GM18498 (cell line): ENCODE measurements around the gene CADPS.

ENCODE experiments used
- ATAC-seq: cut with Tn5 transposase; IDR thresholded peaks from one replicate; pipeline ENCODE4 v1.9.1; 2021; ENCODE audit warnings: mild to moderate bottlenecking, moderate library complexity; ENCODE audit not compliant: unreplicated experiment

CADPS gene

DNA sequence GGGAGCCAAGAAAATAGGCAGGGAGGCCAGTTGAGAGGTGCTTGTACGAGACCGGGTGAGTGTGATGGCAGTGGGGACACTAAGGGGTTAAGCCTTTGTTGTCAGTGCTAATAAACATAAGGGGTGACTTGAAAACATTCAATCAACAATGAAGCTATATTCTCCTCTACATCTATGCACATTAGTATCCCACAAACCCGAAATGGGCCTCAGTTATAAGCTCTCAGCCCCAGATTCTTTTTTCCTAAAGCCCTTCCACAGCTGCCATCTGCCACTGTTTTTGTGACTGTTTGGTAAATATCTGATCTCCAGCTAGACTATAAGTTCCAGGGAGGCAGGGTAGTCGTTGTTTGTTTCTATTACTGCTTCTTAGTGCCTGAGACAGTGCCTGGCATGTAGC lies 118.2 kb downstream of the CADPS start:
- ATAC-seq: no peak

DNA sequence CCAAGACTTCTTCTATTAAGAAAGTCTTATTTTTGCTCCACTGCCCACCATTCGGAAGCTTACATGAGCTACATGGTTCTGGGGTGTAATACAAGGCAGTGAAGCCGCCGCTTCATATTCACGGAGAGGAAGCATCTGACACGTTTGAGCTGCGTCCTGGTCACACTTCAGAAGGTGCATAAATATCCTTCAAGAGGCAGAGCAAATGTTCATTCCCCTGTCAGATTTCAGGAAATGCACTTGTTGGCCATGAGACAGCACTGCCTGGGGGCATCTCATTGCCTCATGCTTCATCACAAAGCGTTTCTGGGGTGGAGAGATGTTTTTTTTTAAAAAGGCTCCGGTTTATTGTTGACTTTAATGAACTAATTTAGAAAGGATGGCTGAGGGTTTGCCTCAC lies 119.9 kb downstream of the CADPS start:
- no peak for ATAC-seq

DNA sequence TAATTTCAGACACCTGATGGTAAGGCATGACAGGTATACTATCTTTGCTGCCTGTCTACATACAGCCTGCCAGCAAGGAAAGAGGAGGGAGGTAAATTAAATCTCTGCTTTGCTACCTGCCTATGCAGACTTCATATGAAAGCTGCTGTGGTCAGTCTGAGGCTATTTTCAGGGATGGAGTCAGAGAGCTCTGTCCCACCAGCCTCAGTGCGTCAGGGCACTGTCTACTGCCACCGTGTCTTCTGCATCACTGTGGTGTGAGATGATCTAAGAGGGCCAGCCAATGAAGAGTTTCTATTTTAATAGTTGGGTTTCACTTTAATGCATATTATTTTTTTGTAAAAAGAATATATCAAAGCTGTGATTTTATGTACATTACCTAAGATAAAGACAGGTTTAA lies 125.6 kb downstream of the CADPS start:
- no peak for ATAC-seq

DNA sequence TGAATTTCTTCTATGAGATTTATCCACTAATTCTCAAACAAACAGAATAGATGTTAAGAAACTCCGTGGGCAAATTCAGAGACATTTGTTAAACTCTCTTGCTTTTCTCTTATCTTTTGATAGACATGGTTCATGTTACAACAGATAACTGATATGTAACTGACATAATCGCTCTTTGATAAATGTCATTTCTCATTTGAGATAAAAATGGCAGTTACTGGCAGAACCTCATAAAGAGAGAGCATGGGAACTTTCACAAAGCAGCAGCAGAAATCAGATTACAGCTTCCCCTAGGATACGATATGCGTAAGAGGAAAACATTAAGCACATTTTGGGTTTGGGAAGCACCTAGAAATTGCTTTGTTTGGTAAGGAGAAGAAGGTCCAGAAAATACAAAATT lies 126.1 kb downstream of the CADPS start:
- ATAC-seq: no peak

DNA sequence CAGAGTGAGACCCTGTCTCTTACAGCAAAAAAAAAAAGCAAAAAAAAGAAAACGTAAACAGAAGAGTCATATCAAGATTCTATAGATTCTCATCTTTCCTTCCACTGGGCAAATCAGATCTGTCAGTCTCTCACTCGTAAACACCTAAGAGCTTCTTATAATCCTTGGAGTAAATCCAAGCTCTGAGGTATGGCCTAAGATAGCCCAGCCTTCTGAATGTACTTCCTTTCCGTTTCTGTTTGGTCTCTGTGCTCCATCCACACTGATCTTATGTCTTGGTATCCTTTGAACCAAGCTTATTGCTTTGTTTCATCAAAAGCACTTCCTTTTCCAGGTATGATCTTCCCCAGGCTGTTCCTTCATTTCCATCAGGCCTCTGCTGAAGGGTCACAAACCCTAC lies 137.8 kb downstream of the CADPS start:
- ATAC-seq: no peak

DNA sequence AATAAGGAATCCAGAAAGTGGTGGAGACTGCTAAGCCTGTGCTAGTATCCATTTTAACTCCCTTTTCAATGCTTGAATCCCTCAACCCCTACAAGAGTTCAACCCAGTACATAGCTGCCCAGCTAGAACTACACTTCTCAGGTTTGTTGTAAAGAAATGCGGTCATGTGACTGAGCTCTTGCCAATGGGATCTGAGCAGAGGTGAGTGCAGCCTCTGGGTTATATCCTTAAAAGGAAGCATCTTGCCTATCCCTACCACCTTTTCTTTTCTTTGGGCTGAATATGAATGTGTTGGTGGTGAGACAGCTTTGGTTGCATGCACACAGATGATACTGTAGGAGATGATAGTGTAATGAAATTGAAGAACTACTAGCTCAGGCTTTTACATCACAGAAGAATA lies 139.7 kb downstream of the CADPS start:
- no peak for ATAC-seq

DNA sequence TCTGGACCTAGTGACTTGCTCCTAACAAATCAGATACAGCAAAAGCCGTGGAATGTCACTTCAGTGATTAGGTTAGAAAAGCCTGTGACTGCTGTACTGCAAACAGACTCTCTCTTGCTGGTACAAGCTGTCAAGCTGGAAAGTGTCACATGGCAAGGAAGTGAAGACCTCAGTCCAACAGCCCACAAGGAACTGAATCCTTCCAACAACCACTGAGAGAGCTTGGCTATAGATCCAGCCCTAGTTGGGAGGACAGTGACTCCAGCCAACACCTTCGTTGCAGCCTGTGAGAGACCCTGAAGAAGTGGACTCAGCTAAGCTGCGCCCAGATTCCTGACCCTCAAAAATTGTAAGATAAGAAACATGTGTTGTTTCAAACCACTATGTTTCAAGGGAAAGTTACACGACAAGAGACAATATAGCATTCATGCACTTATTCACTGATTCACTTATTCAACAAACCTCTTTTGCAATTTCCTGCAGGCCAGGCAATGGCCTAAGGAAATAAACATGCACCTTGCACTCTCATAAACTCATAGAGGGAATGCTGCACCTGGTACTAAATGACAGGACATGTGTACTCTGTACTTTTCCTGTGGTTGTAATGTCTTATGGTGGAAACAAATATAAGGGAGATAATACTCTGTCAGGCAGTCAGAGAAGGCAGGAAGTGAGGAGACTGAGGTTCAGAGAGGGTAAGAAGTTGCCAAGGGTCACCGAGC lies 142.9 kb downstream of the CADPS start:
- ATAC-seq: no peak

DNA sequence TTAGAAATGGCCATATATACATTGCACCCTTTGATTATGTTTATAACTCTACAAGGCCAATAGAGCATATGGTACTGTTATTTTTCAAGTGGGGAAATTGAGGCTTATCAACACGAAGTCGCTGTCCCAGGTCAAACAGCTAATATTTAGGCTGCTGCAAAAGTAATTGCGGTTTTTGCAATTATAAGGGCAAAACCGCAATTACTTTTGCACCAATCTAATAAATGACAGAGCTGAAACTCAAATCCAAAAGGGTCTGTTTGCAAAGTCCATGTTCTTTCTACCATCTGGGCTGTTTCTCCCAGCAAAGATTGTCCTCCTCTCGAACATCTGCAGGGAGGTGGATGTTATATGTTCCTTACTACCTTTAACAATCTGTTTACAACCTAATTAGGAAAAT lies 147.2 kb downstream of the CADPS start:
- no peak for ATAC-seq

DNA sequence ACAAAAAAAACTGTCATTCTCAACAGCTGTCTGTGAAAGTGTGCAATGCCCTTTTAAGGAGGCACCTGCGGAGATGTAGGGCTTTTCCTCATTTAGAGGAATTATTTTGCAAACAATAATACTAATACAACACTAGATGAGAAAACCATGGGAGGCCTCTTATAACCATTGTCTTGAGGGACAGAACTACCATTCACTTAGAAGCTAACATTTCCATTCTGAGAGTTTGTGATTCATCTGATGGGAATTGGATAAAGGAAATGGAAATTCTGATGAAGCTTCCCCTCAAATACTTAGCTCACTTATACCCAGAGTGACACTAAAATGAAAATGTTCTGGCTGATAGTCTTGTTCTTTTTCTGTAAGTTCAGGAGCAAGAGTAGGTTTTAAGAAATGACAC lies 147.7 kb downstream of the CADPS start:
- ATAC-seq: no peak

DNA sequence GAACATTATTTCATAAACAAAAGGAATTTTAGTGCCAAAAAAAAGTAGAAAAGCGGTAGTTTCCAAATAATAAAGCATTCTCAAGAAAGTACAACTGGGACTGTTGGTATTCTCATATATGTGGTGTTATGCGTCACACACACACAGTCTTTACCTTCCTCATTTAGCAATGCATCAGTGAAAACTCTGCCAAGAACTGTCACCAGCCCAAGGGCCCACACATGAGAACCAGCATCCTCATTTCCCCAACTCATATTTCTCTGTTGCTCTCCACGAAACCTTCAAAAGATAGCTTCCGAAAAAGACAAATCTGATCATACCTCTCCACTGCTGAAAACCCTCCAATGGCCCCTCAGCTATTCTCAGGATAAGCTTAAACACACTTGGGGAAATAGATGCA lies 150.7 kb downstream of the CADPS start:
- ATAC-seq: no peak

DNA sequence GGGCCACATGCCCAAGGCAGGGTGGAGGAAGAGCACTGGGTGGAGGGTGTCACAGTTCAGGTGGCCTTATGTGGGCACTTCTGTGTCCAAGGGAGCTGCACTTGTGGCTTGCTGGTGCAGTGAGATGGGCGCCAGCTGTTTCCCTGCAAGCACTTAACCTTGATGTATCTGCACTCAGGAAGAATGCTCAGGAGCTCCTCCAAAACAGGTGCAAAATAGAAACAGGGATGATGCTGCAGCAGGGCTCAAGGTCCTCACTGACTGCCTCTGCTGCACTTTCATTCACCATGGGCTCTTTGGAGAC lies 151.3 kb downstream of the CADPS start:
- ATAC-seq: no peak

DNA sequence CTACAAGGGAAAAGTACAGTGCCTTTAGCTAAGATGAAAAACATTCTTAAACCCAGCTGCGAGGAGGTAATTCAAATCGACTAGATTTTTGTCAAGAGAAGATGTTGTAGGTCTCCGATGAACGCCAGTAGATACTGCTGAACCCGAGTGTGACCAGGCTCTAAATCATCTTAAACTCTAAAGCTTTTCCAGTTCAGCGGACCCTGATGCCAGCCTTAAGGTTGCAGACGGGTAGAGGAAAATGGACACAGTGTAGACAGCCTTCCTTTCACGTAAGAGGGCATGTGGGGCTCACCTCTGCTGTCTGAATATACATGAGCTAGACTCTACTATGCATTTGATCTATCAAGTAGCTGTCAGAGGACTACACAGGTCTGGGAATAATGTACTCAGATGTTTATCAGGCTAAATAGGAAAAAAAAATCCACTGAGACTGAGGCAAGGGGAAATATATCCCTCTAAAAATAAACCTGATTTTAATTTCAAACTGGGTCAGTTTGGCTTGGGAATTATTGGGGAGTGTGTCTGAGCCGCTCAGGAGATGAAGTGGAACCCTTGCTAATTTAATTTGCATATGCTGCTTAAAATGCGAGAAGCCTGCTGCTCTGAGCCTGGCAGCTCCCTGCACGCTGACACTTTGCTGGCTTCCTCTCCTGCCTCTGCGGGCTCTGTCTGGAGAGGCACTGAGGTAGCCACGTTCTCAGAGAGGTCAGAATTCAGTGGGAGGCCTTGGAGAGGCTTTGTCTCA lies 151.9 kb downstream of the CADPS start:
- no peak for ATAC-seq

DNA sequence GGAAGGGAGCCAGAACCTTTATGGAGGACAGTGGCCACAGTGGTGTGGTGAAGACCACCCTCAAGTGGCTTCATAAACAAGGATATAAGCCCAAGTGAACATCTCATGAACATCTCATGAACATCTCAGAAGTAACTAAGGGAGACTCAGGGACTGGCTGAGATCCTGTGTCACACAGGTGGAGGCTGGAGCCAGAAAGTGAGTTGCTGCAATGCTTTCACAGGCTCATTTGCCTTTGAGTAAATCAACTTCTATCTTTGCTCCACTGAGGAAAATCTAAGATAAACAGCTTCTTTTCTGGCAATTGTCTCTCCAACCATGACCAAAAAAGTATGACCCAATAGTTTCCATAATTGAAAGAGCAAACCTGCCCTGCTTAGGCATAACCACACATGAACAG lies 152.9 kb downstream of the CADPS start:
- no peak for ATAC-seq

DNA sequence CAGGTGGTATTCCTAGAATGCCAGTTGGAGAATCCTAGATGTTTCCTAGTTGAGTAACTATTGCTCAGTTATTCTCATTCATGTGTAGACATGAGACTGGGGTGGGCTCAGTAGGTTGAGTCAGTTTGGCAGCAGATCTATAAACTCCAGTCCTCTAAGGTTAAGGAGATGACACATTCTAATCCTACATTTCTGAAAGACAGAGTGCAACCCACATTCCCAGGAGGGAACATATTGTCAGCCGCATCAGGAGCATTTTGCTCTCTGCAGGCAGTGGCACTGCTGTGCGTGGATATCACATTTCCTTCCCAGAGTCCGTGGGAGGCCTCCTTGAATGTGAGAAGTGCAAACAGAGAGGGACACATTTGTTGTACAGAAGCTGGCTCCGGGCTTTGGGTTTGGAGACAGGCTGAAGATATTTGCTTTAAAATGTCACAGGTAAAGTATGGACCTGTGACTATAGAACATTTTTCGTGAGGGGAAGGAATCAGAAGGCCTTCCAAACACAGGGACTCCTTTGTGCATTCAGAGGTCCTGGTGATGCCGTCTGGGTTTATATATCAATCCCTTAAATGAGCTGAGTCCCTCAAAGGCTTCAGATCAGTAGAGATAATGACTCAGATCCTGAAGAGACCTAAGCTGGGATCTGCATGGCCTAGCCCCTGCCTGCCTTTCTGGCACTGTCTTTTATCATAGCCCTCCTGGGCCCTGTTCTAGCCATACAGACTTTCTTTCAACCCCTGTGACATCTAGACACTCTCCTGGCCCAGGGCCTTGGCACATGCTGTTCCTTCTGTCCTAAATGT lies 156.5 kb downstream of the CADPS start:
- no peak for ATAC-seq

DNA sequence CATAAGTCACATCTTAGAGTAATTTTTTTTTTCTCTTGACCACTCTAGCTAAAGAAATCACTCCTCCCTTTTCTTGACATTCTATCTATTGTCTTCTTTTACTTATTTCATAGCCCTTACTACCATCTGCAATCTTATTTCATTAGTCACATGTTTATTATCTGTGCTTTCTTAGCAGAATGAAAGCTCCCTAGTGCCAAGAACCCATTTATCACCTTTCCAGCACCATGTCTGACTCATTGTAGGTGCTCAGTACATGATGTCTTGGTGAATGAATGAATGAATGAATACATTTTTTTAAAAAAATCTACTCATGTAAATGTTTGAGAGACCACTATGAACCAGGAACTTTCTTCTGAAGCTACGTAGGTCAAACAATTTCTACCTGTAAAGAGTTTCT lies 157.2 kb downstream of the CADPS start:
- no peak for ATAC-seq

DNA sequence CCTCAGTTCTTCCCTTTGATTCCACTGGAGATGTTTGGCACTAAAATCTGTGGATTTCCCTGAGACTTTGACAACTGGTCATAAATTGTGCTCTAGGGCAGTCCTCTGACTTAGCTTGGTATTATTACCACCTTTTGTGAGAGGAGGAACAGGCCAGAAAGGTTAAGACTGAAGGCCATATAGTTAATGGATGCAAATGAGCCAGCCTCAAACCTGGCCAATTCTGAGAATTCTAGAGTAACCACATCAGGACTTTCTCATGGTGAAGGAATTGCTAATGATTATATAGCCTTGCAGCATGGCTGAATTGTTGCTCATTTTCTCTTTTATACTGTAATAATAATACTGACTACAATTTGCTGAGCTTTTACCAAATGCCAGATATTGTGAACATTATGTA lies 162.5 kb downstream of the CADPS start:
- no peak for ATAC-seq

DNA sequence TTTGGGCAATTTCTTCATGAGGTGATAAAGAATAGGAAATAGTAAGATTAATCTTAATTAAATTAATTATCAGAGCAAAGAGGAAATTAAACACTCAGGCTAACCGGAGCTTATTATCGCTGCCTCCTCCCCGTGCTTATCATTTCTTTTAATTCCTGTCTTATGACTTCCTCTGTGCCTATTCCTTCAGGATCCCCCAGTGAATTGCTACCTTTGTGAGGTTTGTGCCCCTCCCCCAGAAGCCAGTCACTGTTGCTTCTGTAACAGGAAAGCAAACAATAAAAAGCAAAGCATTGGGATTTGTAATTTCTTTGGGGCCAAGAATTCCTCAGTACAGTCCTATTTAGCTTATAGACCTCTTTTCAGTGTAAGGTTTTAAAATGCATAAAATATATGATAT lies 164.5 kb downstream of the CADPS start:
- ATAC-seq: no peak

DNA sequence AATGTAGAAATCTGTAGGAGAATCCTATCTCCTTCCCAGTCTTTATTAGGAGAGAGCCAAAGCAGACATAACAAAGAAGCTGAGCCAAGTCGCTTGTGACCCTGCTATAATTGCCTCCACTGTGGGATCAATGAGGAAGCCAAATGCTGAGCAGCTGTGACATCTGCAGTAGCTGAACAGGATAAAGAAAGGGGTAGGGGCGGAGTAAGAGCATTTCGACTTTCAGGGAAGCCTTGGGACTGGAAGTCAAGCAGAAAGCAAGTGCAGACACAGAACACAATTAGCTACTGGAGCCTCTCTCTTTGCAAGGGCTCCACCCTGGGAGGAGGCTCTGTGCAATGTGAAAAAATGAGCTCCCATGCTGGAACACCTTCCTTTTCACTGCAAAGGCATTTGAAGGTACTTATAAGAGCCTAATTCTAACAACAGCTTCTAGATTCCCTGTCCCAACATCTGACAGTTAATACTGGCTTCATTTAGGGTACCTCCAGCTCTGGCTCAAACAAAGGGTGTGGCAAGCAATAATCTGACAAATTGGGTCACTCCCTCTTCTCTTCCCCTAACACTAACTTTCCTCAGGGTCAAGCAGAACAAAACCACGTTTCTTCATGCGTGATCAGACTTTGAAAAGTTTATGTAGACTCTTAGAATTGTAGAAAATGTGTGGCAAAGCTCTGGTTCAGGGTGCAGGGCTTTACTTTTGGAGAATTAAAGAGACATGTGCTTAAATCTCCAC lies 166.4 kb downstream of the CADPS start:
- no peak for ATAC-seq

DNA sequence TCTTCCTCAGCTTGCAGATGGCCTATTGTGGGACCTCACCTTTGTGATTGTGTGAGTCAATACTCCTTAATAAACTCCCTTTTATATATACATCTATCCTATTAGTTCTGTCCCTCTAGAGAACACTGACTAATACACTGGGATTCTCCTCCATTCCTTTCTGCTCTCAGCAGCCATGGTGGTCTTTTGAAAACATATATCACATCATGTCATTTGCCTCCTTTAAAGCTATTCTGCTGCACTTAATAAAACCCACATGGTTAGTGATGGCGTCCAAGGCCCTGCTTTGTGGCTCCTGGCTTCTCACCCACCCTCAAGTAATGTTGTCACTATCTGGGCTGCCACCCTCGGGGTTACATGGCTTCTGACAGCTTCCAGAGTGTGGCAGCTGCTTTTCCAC lies 169.5 kb downstream of the CADPS start:
- no peak for ATAC-seq

DNA sequence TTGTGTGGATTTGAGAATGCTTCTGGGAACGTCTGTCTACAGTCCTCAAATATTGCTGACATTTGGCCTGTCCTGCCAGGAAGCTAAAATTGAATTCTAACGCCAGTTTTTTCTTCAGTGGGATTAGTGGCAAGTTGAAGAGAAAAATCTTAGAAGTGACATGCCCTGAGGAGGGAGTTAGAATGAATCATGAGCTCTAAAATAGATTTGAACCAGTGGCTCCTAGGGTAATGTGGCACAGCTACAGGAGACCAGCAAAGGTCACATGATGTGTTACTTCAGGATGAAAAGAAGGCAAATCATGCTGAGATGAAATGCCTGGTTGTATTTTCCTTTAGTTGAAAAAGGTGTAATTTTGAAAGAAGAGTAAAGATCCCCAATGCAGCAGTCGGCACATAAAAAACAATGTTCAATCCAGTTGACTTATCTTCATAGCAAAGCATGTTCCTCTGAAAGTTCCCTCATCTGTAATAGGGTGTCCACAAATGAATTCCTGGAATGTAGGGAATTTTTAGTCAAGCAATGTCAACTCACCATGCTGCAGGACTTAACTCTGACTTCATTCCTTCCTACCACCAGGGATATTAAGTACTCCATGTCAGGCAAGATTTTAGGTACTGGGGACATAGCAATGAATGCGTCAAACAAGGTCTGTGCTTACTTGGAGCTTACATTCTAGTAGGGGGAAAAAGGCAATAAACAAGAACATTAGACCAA lies 171.6 kb downstream of the CADPS start:
- no peak for ATAC-seq

DNA sequence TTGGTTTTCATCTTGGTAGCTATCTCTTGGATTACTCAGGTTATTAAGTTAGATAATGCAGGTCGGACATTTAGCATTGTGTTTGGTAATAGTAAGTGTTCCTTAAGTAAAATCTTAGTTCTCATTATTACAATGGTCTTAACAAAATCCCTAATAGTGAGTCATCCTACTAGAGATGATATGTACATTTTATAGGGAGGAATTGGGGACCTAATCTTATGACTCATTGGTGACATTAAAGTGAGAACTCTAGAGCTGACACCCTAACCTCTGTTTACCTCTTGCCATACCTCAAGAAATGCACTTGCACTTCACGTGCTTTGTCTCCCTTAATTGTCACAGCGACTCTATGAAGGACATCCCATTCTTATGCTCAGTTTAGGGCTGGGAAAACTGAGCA lies 174.9 kb downstream of the CADPS start:
- ATAC-seq: no peak
